ENCODE results near the gene TOMM7. TPM values are rescaled to one million over a fixed set of nuclear protein-coding genes. Genes with fewer than 3 reads are reported as not detected.

TOMM7 gene
- total RNA-seq, 4 donors from 2014 or later: 73.2 to 217 (median 126) TPM

- no peaks in the 10 kb centered on the region for H3K9me3 ChIP-seq
- intact Hi-C loops (cut with DNase I): loop anchor here (10.0 kb wide), 1 partner anchor 165 kb away; the partner anchor contains the start of gene HYCC1
- TF ChIP-seq CTCF (IDR thresholded peaks at IDR 0.05) (no peak), POLR2A (IDR thresholded peaks at IDR 0.05) (no peak)
- no peak overlapping the region for H3K27ac ChIP-seq
- no peak overlapping the region for H3K4me3 ChIP-seq
- DNase-seq: no peak
- H3K27me3 ChIP-seq: no peaks in the 10 kb centered on the region
- 75 to 77% methylated on average over 1 of the region's 1 CpG for WGBS, 2 donors
- H3K36me3 ChIP-seq: no peaks in the 10 kb centered on the region
- H3K4me1 ChIP-seq: peaks cover 0 to 11% (median 0%) of the 10 kb centered on the region in 3 donors
Measured at GRCh38 chr7:22849662-22850061, 27.0 kb upstream of the TOMM7 start.

- intact Hi-C loops (cut with DNase I): no loop called here
- Histone ChIP-seq H3K4me1 (peaks cover 0 to 9% (median 0%) of the 10 kb centered on the region in 3 donors), H3K9me3 (no peaks in the 10 kb centered on the region), H3K36me3 (no peaks in the 10 kb centered on the region), H3K27me3 (no peaks in the 10 kb centered on the region), H3K27ac (no peak overlapping the region), H3K4me3 (no peak overlapping the region)
- 30 to 36% methylated on average over 2 of the region's 2 CpGs for WGBS, 2 donors
- DNase-seq: no peak
- TF ChIP-seq POLR2A (IDR thresholded peaks at IDR 0.05): no peak
- no peak for TF ChIP-seq CTCF (IDR thresholded peaks at IDR 0.05)
Measured at GRCh38 chr7:22849172-22849571, 26.5 kb upstream of the TOMM7 start.

- DNase-seq: no peak
- peaks cover 0 to 12% (median 0%) of the 10 kb centered on the region in 3 donors for H3K4me1 ChIP-seq
- 75 to 94% methylated on average over 1 of the region's 1 CpG for WGBS, 2 donors
- H3K27me3 ChIP-seq: no peaks in the 10 kb centered on the region
- no peaks in the 10 kb centered on the region for H3K36me3 ChIP-seq
- H3K27ac ChIP-seq: no peak overlapping the region
- no peaks in the 10 kb centered on the region for H3K9me3 ChIP-seq
- intact Hi-C loops (cut with DNase I): no loop called here
- TF ChIP-seq CTCF (IDR thresholded peaks at IDR 0.05) (no peak), POLR2A (IDR thresholded peaks at IDR 0.05) (no peak)
- H3K4me3 ChIP-seq: no peak overlapping the region
Measured at GRCh38 chr7:22846961-22847360, 24.3 kb upstream of the TOMM7 start.

GRCh38 chr7:22845221-22845834, 22.7 kb upstream of the TOMM7 start:
- 91% methylated on average over 4 of the region's 4 CpGs for WGBS, 2 donors
- intact Hi-C loops (cut with DNase I): no loop called here
- no peaks in the 10 kb centered on the region for H3K36me3 ChIP-seq
- H3K27ac ChIP-seq: no peak overlapping the region
- no peak for DNase-seq
- H3K4me1 ChIP-seq: peaks cover 0 to 12% (median 0%) of the 10 kb centered on the region in 3 donors
- H3K9me3 ChIP-seq: no peaks in the 10 kb centered on the region
- TF ChIP-seq CTCF (IDR thresholded peaks at IDR 0.05) (no peak), POLR2A (IDR thresholded peaks at IDR 0.05) (no peak)
- no peak overlapping the region for H3K4me3 ChIP-seq
- H3K27me3 ChIP-seq: no peaks in the 10 kb centered on the region

- H3K36me3 ChIP-seq: no peaks in the 10 kb centered on the region
- 57 to 87% methylated on average over 4 of the region's 4 CpGs for WGBS, 2 donors
- H3K27me3 ChIP-seq: no peaks in the 10 kb centered on the region
- TF ChIP-seq CTCF (IDR thresholded peaks at IDR 0.05): no peak
- TF ChIP-seq POLR2A (IDR thresholded peaks at IDR 0.05): no peak
- H3K9me3 ChIP-seq: no peaks in the 10 kb centered on the region
- no peak overlapping the region for H3K27ac ChIP-seq
- no peak for DNase-seq
- no peak overlapping the region for H3K4me3 ChIP-seq
- H3K4me1 ChIP-seq: peaks cover 0 to 12% (median 0%) of the 10 kb centered on the region in 3 donors
- intact Hi-C loops (cut with DNase I): no loop called here
Measured at GRCh38 chr7:22843681-22844309, 21.1 kb upstream of the TOMM7 start.
